Suprapubic skin (tissue), 4 donors: ENCODE measurements around the gene STARD9.

Experiments
- EP300 ChIP-seq: sonication (generic); formaldehyde crosslinking; IDR thresholded peaks from one replicate; pipeline ENCODE4 v1.6.1; 2017; ENCODE audit warnings: antibody characterized with exemption
- POLR2A ChIP-seq, 2 donors: fragments of 450-650 bp; IDR thresholded peaks; one replicate each; pipeline ENCODE4 v1.6.1; 2017; ENCODE audit warnings: antibody characterized with exemption in 2 of 2, mild to moderate bottlenecking in 2 of 2, moderate library complexity in 2 of 2
- POLR2AphosphoS5 ChIP-seq, 3 donors: sonication (generic); formaldehyde crosslinking; IDR thresholded peaks; one replicate each; pipeline ENCODE4 v1.6.1; 2017; ENCODE audit warnings: antibody characterized with exemption in 3 of 3
- TF ChIP-seq, protein P1 (sequence below), 2 donors: fragments of 200-600 bp in 1 of 2; fragments of 450-650 bp in 1 of 2; sonication (generic) in 1 of 2; IDR thresholded peaks; one replicate each; pipeline ENCODE4 v1.5.1; 2016 to 2019; ENCODE audit warnings: antibody characterized with exemption in 2 of 2, mild to moderate bottlenecking in 1 of 2, moderate library complexity in 1 of 2

DNA sequence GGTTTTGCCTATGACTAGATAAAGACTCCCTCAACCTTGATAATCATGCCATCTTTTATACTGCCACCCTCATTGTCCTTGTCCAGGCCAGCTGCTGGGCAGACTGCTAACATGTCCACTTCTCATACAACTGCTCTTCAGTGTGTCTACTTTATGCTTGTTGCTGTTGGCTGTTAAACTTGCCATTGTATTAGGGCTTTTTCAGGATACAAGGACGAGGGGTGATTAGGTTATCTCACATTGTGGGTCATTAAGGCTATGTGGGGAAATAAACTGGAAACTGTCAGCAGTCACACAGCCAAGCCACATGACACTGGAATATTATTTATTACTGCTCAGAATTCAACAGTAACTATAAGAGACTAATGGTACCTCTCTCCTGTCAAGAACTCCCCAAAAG lies 36.1 kb downstream of the STARD9 start:
- TF ChIP-seq, protein P1, sequence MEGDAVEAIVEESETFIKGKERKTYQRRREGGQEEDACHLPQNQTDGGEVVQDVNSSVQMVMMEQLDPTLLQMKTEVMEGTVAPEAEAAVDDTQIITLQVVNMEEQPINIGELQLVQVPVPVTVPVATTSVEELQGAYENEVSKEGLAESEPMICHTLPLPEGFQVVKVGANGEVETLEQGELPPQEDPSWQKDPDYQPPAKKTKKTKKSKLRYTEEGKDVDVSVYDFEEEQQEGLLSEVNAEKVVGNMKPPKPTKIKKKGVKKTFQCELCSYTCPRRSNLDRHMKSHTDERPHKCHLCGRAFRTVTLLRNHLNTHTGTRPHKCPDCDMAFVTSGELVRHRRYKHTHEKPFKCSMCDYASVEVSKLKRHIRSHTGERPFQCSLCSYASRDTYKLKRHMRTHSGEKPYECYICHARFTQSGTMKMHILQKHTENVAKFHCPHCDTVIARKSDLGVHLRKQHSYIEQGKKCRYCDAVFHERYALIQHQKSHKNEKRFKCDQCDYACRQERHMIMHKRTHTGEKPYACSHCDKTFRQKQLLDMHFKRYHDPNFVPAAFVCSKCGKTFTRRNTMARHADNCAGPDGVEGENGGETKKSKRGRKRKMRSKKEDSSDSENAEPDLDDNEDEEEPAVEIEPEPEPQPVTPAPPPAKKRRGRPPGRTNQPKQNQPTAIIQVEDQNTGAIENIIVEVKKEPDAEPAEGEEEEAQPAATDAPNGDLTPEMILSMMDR (IDR thresholded peaks at IDR 0.05): no peak
- TF ChIP-seq EP300 (no peak), POLR2AphosphoS5 (IDR thresholded peaks at IDR 0.05) (no peak), POLR2A (IDR thresholded peaks at IDR 0.05) (no peak)
